Astrocyte (in vitro differentiated cells and primary cell): ENCODE results near the gene SIK3. TPM values are rescaled to one million over a fixed set of nuclear protein-coding genes. Genes with fewer than 3 reads are reported as not detected.

Experiments used
- DNase-seq: peaks from one replicate; pipeline ENCODE4 v3.0.0-alpha.2; 2010; ENCODE audit warnings: low read depth
- FAIRE-seq: peaks from 2 replicates; lab custom pipeline; 2011; peaks lifted over from hg19 to GRCh38; lab: Jason Lieb, UNC
- H2AFZ ChIP-seq: 2 replicates; pipeline ENCODE4 v1.6.0; 2012; ENCODE audit warnings: low read depth, low read length, inconsistent platforms
- H3K27ac ChIP-seq: 2 replicates; pipeline ENCODE4 v1.5.1; 2011; ENCODE audit warnings: low read depth, low read length, inconsistent platforms
- H3K27me3 ChIP-seq: 2 replicates; pipeline ENCODE4 v1.6.0; 2011; ENCODE audit warnings: low read length, inconsistent platforms; ENCODE audit not compliant: insufficient read depth
- H3K36me3 ChIP-seq: 2 replicates; pipeline ENCODE4 v1.5.1; 2011; ENCODE audit warnings: low read length, inconsistent platforms; ENCODE audit not compliant: insufficient read depth
- H3K4me1 ChIP-seq: 2 replicates; pipeline ENCODE4 v1.5.1; 2011; ENCODE audit warnings: low read length, inconsistent platforms; ENCODE audit not compliant: insufficient read depth
- H3K4me2 ChIP-seq: 2 replicates; pipeline ENCODE4 v1.6.0; 2012; ENCODE audit warnings: low read length, inconsistent platforms
- H3K4me3 ChIP-seq: 2 replicates; pipeline ENCODE4 v1.5.1; 2011; ENCODE audit warnings: low read depth, mild to moderate bottlenecking, low read length, inconsistent platforms; ENCODE audit not compliant: insufficient read depth
- H3K79me2 ChIP-seq: 2 replicates; pipeline ENCODE4 v1.6.0; 2012; ENCODE audit warnings: mild to moderate bottlenecking, low read length, inconsistent platforms; ENCODE audit not compliant: insufficient read depth
- H3K9ac ChIP-seq: 2 replicates; pipeline ENCODE4 v1.6.0; 2012; ENCODE audit warnings: mild to moderate bottlenecking, low read length, inconsistent platforms
- H3K9me3 ChIP-seq: 2 replicates; pipeline ENCODE4 v1.5.1; 2012; ENCODE audit warnings: low read depth, mild to moderate bottlenecking, low read length, inconsistent platforms; ENCODE audit not compliant: insufficient read depth
- H4K20me1 ChIP-seq: 2 replicates; pipeline ENCODE4 v1.6.0; 2012; ENCODE audit warnings: low read length, inconsistent platforms; ENCODE audit not compliant: insufficient read depth
- H3K27ac Mint-ChIP-seq: one replicate; pipeline ENCODE4 v1.8.0; 2021; ENCODE audit warnings: mild to moderate bottlenecking, mixed read lengths; ENCODE audit not compliant: unreplicated experiment
- H3K27me3 Mint-ChIP-seq: one replicate; pipeline ENCODE4 v1.8.0; 2021; ENCODE audit warnings: low read depth, mixed read lengths; ENCODE audit not compliant: unreplicated experiment
- H3K36me3 Mint-ChIP-seq: one replicate; pipeline ENCODE4 v1.8.0; 2021; ENCODE audit warnings: low read depth, mixed read lengths; ENCODE audit not compliant: unreplicated experiment
- H3K4me1 Mint-ChIP-seq: one replicate; pipeline ENCODE4 v1.8.0; 2021; ENCODE audit warnings: low read depth, mixed read lengths; ENCODE audit not compliant: unreplicated experiment
- H3K4me3 Mint-ChIP-seq: one replicate; pipeline ENCODE4 v1.8.0; 2021; ENCODE audit warnings: mild to moderate bottlenecking, moderate library complexity, mixed read lengths; ENCODE audit not compliant: unreplicated experiment
- H3K9me3 Mint-ChIP-seq: one replicate; pipeline ENCODE4 v1.8.0; 2021; ENCODE audit warnings: mild to moderate bottlenecking, mixed read lengths; ENCODE audit not compliant: unreplicated experiment
- CTCF ChIP-seq: IDR thresholded peaks from 2 replicates; pipeline ENCODE4 v1.5.1; 2011; ENCODE audit warnings: low read depth, mild to moderate bottlenecking, inconsistent platforms, low read length, moderate library complexity; ENCODE audit not compliant: insufficient read depth
- EZH2 ChIP-seq: IDR thresholded peaks from 2 replicates; pipeline ENCODE4 v1.6.1; 2012; ENCODE audit warnings: mild to moderate bottlenecking, low read length, inconsistent platforms; ENCODE audit not compliant: insufficient read depth
- total RNA-seq: library from RNA; stranded (reverse); gene quantifications from 2 replicates; pipeline ENCODE4 v1.2.1, GENCODE V29; 2021

SIK3 gene
- total RNA-seq, 1 donor from 2014 or later = 34.4 TPM

GRCh38 chr11:116962108-116962507, 136.1 kb downstream of the SIK3 start:
- Histone ChIP-seq H3K27ac (no peak overlapping the region), H3K36me3 (no peaks in the 10 kb centered on the region), H2AFZ (no peak overlapping the region), H4K20me1 (peaks cover 5% of the 10 kb centered on the region), H3K9ac (no peak overlapping the region), H3K9me3 (no peaks in the 10 kb centered on the region), H3K4me3 (no peak overlapping the region), H3K4me2 (no peak overlapping the region), H3K79me2 (peaks cover 4% of the 10 kb centered on the region), H3K27me3 (no peaks in the 10 kb centered on the region), H3K4me1 (peaks cover 10% of the 10 kb centered on the region)
- peaks cover 1% of the 10 kb centered on the region for H3K36me3 Mint-ChIP-seq
- H3K4me1 Mint-ChIP-seq = peaks cover 34% of the 10 kb centered on the region
- peak overlapping the region; percentile 3 for H3K4me3 Mint-ChIP-seq
- TF ChIP-seq EZH2 (no peak), CTCF (no peak)
- DNase-seq (peak; percentile 30), FAIRE-seq (no peak)
- no peaks in the 10 kb centered on the region for H3K27me3 Mint-ChIP-seq
- H3K27ac Mint-ChIP-seq = peak overlapping the region; percentile 35
- H3K9me3 Mint-ChIP-seq = peaks cover 2% of the 10 kb centered on the region

DNA sequence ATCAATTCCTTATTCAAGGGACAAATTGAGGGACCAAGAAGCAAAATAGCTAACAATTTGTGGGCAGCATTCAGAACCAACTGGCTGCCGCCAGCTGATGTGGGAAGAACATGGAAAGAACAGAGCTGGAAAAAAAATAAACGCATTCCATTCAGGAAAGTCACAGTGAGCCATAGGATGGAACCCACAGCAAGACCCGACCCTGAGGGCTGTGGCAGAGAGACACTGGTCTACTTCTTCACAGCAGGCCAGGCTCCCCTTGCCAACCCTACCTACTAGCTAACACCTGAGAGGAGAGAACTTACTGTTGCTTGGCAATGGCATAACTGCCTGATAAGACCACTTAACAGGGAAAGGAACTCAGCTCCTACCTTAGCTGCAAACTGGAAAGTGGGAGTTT, 137.3 kb downstream of the SIK3 start:
- peak; percentile 86 for FAIRE-seq
- H3K27ac ChIP-seq = no peak overlapping the region

More for the DNA sequence above, 137.3 kb downstream of the SIK3 start:
- Mint-ChIP-seq H3K4me1 (peaks cover 34% of the 10 kb centered on the region), H3K36me3 (peaks cover 3% of the 10 kb centered on the region), H3K9me3 (peaks cover 2% of the 10 kb centered on the region), H3K27me3 (no peaks in the 10 kb centered on the region), H3K27ac (peak overlapping the region; percentile 85), H3K4me3 (peak overlapping the region; percentile 27)
- no peaks in the 10 kb centered on the region for H3K36me3 ChIP-seq
- H3K27me3 ChIP-seq = no peaks in the 10 kb centered on the region
- TF ChIP-seq EZH2 (no peak), CTCF (no peak)
- peak; percentile 82 for DNase-seq
- no peaks in the 10 kb centered on the region for H3K9me3 ChIP-seq
- no peak overlapping the region for H2AFZ ChIP-seq
- peaks cover 4% of the 10 kb centered on the region for H3K79me2 ChIP-seq
- H3K4me3 ChIP-seq = no peak overlapping the region
- peaks cover 5% of the 10 kb centered on the region for H4K20me1 ChIP-seq
- peaks cover 10% of the 10 kb centered on the region for H3K4me1 ChIP-seq
- no peak overlapping the region for H3K9ac ChIP-seq
- peak overlapping the region; percentile 43 for H3K4me2 ChIP-seq
